GM19438 (cell line): ENCODE measurements around the gene TMEM232.
A peak's percentile ranks its signal among the peaks of the same experiment; 100 is the strongest.
"Not testable (repeated sequence)": the region's sequence is repeated elsewhere in the genome, so short reads cannot be mapped to it uniquely, and the experiment has no call there.

Experiments
- ATAC-seq: cut with Tn5 transposase; IDR thresholded peaks from one replicate; pipeline ENCODE4 v1.9.1; 2021; ENCODE audit warnings: low read depth; ENCODE audit not compliant: unreplicated experiment

Gene TMEM232

GRCh38 chr5:110716247-110717245, 9.9 kb downstream of the TMEM232 start:
- peak; percentile 74 for ATAC-seq

DNA sequence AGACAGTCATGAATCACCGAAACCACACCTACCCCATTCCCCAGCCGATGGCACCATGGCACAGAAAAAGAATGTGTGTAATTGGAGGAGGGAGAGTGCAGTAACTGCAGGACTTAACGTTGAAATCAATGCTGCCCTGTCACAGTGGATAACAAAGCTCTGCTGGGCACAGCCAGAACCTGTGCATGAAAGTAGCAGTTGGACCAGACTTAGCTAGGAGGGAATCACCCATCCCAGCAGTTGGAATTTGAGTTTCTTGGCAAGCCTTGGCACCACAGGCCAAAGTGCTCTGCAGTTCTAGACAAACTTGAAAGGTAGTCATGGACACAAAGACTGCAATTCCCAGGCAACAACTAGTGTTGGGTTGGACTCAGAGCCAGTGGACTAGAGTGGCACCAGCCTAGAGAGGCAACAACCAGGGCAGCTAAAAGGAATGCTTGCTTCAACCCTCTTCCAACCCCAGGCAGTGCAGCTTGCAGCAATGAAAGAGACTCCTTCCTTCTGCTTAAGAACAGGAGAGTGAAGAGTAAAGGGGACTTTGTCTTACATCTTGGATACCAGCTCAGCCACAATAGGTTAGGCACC, 19.1 kb downstream of the TMEM232 start:
- no peak for ATAC-seq

- no peak for ATAC-seq
Measured at GRCh38 chr5:110705349-110705748, 21.1 kb downstream of the TMEM232 start.

GRCh38 chr5:110703481-110703880, 23.0 kb downstream of the TMEM232 start:
- ATAC-seq: no peak

- no peak for ATAC-seq
Measured at GRCh38 chr5:110702704-110703103, 23.8 kb downstream of the TMEM232 start.

DNA sequence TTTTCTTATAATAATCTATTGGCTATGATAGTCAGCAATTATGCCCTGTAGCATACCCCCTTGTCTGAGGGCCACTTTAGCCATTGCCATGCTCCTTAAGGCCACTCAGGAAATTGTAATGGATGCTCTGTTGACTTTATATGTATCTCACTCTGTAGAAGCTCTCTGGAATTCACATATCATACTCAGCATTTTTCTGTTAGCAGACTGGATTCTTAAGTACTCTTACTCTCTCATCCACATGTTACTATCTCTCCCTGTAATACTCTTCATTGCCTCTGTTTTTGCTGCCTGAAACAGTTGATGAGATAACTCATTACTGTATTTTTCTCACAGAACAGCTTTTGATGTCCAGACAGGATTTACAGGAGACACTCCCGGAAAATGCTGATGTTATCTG, 24.2 kb downstream of the TMEM232 start:
- no peak for ATAC-seq

GRCh38 chr5:110692669-110693068, 33.8 kb downstream of the TMEM232 start:
- ATAC-seq: not testable (repeated sequence)

DNA sequence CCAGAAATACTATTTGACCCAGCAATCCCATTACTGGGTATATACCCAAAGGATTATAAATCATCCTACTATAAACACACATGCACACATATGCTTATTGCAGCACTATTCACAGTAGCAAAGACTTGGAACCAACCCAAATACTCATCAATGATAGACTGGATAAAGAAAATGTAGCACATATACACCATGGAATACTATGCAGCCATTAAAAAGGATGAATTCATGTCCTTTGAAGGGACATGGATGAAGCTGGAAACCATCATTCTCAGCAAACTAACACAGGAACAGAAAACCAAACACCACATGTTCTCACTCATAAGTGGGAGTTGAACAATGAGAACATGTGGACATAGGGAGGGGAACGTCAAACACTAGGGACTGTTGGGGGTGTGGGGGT, 35.9 kb downstream of the TMEM232 start:
- not testable (repeated sequence) for ATAC-seq

DNA sequence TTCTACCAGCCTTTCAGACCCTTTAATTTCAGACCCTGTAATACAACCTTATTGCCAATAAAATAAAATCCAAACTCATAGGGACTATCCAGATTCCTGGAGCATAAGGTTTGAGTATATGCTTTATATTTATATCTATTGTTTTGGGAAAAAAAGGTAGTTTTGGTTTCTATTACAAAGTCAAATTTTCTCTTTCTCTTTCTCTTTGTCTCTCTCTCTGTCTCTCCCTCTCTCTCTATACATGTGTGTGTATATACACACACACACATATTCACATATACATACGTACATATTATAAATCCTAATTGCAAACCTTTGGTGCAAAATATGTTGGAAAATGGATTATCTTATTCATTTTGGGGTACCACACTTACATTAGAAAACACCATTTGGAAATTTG, 39.0 kb downstream of the TMEM232 start:
- no peak for ATAC-seq

DNA sequence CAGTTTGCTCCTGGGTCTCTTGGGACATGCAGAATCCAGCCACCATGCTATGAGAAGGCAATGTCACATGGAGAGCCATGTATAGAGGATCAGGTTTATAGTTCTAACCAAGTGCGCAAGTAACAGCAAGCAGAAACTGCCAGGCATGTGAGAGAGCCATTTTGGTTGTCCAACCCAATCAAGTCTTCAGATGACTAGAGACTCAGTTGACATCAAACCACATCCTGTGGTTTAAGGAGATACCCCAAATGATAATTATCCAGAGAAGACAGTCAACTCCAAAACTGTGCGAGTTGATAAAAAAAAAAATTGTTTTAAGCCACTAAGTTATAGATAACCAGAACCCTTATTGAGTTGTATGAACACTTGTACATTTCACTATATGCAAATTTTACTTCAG, 40.2 kb downstream of the TMEM232 start:
- ATAC-seq: no peak

DNA sequence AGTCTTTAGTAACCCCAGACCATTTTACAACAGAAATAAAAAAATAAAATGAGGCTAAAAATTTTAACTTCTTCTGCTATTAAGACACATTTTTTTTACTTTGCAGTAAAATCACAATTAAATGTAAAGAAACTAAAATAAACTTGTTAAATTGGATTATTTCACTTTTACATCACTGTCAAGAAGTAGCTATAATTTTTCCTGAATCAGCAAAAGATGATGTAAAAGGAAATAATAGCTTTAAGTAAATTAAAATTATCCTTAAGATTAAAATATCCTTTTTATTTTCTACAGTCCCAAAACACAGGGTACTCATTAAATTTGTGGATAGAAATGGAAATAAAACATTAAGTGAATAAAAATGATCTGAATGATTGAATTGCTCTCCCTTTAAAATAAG, 44.5 kb downstream of the TMEM232 start:
- no peak for ATAC-seq

DNA sequence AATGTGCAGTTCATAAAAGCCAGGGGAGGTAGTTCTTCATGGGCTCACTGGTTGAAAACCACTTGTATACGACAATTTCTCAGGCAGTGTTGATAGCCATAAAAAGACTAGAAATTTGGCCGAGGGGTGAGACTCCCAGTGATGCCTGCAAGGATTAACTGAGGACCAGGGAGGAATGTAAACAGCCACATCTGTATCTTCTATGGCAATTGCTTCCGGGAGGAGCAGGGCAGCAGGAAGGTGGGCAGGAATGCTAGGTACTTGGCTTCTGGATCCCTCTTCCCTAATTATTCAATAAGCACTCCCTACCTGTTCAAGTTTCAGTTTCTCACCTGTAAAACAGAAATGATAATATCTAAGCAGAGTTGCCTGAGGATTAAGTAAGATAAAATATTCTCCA, 45.4 kb downstream of the TMEM232 start:
- ATAC-seq: no peak

DNA sequence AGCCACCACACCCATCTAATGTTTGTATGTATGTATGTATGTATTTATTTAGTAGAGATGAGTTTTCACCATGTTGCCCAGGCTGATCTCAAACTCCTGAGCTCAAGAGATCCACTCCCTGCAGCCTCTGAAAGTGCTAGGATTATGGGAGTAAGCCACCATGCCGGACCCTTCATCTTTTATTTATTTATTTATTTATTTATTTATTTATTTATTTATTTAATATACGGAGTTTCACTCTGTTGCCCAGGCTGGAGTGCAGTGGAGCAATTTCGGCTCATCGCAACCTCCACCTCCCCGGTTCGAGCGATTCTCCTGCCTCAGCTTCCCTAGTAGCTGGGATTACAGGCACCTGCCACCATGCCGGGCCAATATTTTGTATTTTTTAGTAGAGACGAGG, 49.9 kb downstream of the TMEM232 start:
- not testable (repeated sequence) for ATAC-seq

DNA sequence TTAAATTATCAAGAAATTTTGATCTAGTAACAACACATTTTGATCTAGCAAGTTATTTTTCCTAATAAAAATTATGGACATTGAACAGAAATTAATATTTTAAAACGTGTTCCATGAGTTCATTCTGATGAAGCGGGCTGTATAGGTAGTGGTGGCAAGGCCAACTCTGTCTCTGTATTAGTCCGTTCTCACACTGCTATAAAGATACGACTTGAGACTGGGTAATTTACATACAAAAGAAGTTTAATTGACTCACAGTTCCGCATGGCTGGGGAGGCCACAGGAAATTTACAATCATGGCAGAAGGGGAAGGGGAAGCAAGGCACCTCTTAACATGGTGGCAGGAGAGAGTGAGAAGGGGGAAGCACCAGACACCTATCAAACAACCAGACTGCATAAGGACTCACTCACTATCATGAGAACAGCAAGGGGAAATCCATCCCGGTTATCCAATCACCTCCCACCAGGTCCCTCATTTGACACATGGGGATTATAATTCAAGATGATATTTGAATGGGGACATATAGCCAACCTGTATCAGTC, 61.2 kb downstream of the TMEM232 start:
- no peak for ATAC-seq

DNA sequence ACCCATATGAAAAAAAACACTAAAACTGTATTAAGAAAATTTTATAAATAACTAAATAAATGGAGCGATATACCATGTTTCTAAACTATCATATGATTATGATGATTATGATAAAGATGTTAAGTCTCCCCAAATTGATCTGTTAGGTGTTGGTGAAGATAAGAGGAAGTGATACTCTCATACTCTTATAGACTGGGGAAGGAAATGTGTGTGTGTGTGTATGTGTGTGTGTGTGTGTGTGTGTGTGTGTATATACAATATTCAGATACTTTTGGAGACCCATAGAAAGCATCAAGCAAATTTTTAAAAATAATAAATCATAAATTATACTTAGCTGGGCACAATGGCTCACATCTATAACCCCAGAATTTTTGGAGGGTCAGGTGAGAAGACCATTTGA, 62.9 kb downstream of the TMEM232 start:
- ATAC-seq: peak; percentile 80

GRCh38 chr5:110658006-110658405, 68.5 kb downstream of the TMEM232 start:
- no peak for ATAC-seq

- ATAC-seq: no peak
Measured at GRCh38 chr5:110653231-110653970, 73.1 kb downstream of the TMEM232 start.

DNA sequence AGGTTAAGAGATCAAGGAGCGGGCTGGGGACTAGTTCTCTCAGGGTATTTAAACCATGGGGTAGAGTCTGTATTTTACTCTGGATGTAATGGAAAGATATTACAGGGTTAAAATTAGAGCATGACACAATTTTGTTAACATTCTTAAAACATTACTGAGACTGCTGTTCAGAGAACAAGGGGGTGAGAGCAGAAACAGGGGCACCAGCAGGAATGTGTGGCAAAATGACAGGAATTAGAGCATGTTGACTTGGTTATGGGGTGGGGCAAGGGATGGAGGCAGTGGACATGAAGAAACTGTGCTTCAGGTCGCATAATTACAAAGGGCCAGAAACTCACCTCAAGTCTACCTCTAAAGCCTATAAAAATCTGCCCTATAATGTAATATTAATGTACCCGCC, 75.0 kb downstream of the TMEM232 start:
- ATAC-seq: no peak

- no peak for ATAC-seq
Measured at GRCh38 chr5:110644357-110644756, 82.1 kb downstream of the TMEM232 start.

- ATAC-seq: no peak
Measured at GRCh38 chr5:110638970-110639902, 87.2 kb downstream of the TMEM232 start.
